WTC11 (cell line): ENCODE data around the gene EBP.

Source experiments
- CREM ChIP-seq: sonication (generic); formaldehyde crosslinking; IDR thresholded peaks from 2 replicates; pipeline ENCODE4 v1.8.1; 2022; ENCODE audit warnings: mild to moderate bottlenecking, missing genetic modification reagents, moderate library complexity
- JUN ChIP-seq: sonication (generic); formaldehyde crosslinking; IDR thresholded peaks from 2 replicates; pipeline ENCODE4 v1.8.0; 2023; ENCODE audit warnings: mild to moderate bottlenecking, missing genetic modification reagents
- SP1 ChIP-seq: sonication (generic); formaldehyde crosslinking; conservative IDR thresholded peaks from 2 replicates; pipeline ENCODE4 v1.8.1; 2022; ENCODE audit warnings: missing genetic modification reagents
- ZBTB21 ChIP-seq: sonication (generic); formaldehyde crosslinking; IDR thresholded peaks from 2 replicates; pipeline ENCODE4 v1.8.1; 2023; ENCODE audit warnings: mild to moderate bottlenecking, missing genetic modification reagents, borderline replicate concordance
- ZNF263 ChIP-seq: sonication (generic); formaldehyde crosslinking; IDR thresholded peaks from 2 replicates; pipeline ENCODE4 v1.8.1; 2022; ENCODE audit warnings: low read depth, mild to moderate bottlenecking, moderate library complexity, missing genetic modification reagents
- ZNF423 ChIP-seq: fragments of 250-450 bp; sonication (Bioruptor Pico); IDR thresholded peaks from 2 replicates; pipeline ENCODE4 v2.1.2; 2022; ENCODE audit warnings: mild to moderate bottlenecking, moderate library complexity
- TF ChIP-seq, protein P1 (sequence below): fragments of 200-600 bp; IDR thresholded peaks from 2 replicates; pipeline ENCODE4 v1.8.0; 2022; ENCODE audit warnings: antibody characterized with exemption
- TF ChIP-seq, protein P2 (sequence below): sonication (generic); formaldehyde crosslinking; IDR thresholded peaks from 2 replicates; pipeline ENCODE4 v1.8.0; 2023; ENCODE audit warnings: mild to moderate bottlenecking, missing genetic modification reagents
- TF ChIP-seq, protein P3 (sequence below): sonication (generic); formaldehyde crosslinking; IDR thresholded peaks from 2 replicates; pipeline ENCODE4 v1.8.1; 2023; ENCODE audit warnings: mild to moderate bottlenecking, moderate library complexity, missing genetic modification reagents

DNA sequence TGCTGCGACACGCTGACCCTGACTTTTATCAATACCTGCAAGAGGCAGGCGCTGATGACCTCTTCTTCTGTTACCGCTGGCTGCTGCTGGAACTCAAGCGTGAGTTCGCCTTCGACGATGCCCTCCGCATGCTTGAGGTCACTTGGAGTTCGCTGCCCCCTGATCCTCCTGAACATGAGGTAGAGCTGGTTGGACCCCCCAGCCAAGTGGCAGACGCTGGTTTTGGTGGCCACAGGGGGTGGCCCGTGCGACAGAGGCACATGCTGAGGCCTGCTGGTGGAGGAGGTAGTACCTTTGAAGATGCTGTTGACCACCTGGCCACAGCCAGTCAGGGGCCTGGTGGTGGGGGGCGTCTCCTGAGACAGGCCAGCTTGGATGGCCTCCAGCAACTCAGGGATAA, 38.4 kb downstream of the EBP start:
- no peak for TF ChIP-seq ZBTB21
- TF ChIP-seq, protein P1, sequence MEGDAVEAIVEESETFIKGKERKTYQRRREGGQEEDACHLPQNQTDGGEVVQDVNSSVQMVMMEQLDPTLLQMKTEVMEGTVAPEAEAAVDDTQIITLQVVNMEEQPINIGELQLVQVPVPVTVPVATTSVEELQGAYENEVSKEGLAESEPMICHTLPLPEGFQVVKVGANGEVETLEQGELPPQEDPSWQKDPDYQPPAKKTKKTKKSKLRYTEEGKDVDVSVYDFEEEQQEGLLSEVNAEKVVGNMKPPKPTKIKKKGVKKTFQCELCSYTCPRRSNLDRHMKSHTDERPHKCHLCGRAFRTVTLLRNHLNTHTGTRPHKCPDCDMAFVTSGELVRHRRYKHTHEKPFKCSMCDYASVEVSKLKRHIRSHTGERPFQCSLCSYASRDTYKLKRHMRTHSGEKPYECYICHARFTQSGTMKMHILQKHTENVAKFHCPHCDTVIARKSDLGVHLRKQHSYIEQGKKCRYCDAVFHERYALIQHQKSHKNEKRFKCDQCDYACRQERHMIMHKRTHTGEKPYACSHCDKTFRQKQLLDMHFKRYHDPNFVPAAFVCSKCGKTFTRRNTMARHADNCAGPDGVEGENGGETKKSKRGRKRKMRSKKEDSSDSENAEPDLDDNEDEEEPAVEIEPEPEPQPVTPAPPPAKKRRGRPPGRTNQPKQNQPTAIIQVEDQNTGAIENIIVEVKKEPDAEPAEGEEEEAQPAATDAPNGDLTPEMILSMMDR = no peak
- TF ChIP-seq ZNF423 (CRISPR knock-in tag) = no peak
- TF ChIP-seq, protein P2, sequence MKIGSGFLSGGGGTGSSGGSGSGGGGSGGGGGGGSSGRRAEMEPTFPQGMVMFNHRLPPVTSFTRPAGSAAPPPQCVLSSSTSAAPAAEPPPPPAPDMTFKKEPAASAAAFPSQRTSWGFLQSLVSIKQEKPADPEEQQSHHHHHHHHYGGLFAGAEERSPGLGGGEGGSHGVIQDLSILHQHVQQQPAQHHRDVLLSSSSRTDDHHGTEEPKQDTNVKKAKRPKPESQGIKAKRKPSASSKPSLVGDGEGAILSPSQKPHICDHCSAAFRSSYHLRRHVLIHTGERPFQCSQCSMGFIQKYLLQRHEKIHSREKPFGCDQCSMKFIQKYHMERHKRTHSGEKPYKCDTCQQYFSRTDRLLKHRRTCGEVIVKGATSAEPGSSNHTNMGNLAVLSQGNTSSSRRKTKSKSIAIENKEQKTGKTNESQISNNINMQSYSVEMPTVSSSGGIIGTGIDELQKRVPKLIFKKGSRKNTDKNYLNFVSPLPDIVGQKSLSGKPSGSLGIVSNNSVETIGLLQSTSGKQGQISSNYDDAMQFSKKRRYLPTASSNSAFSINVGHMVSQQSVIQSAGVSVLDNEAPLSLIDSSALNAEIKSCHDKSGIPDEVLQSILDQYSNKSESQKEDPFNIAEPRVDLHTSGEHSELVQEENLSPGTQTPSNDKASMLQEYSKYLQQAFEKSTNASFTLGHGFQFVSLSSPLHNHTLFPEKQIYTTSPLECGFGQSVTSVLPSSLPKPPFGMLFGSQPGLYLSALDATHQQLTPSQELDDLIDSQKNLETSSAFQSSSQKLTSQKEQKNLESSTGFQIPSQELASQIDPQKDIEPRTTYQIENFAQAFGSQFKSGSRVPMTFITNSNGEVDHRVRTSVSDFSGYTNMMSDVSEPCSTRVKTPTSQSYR (CRISPR knock-in tag) = no peak
- TF ChIP-seq JUN (CRISPR knock-in tag) = no peak
- TF ChIP-seq SP1 (CRISPR knock-in tag) = no peak
- TF ChIP-seq ZNF263 = no peak
- TF ChIP-seq, protein P3, sequence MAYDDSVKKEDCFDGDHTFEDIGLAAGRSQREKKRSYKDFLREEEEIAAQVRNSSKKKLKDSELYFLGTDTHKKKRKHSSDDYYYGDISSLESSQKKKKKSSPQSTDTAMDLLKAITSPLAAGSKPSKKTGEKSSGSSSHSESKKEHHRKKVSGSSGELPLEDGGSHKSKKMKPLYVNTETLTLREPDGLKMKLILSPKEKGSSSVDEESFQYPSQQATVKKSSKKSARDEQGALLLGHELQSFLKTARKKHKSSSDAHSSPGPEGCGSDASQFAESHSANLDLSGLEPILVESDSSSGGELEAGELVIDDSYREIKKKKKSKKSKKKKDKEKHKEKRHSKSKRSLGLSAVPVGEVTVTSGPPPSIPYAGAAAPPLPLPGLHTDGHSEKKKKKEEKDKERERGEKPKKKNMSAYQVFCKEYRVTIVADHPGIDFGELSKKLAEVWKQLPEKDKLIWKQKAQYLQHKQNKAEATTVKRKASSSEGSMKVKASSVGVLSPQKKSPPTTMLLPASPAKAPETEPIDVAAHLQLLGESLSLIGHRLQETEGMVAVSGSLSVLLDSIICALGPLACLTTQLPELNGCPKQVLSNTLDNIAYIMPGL (CRISPR knock-in tag) = no peak
- no peak for TF ChIP-seq CREM
